GM23338 (cell line): ENCODE results near the gene PROZ. TPM values are rescaled to one million over a fixed set of nuclear protein-coding genes. Genes with fewer than 3 reads are reported as not detected.

Source experiments
- ATAC-seq: fragments of 200-7000 bp; cut with Tn5 transposase; 3 replicates; pipeline ENCODE4 v1.9.1; 2020
- DNase-seq: peaks from one replicate; pipeline ENCODE4 v3.0.0-alpha.2; 2015; ENCODE audit warnings: low spot score
- H2AFZ ChIP-seq: fragments of 200-600 bp; sonication (generic); 2 replicates; pipeline ENCODE4 v1.8.0; 2016; ENCODE audit warnings: antibody characterized with exemption, mild to moderate bottlenecking, moderate library complexity
- H3F3A ChIP-seq: fragments of 200-600 bp; sonication (generic); replicated peaks from 2 replicates; pipeline ENCODE4 v1.8.0; 2017; ENCODE audit warnings: antibody characterized with exemption, mixed run types, low read depth
- H3K27ac ChIP-seq: fragments of 200-600 bp; sonication (generic); 2 replicates; pipeline ENCODE4 v1.6.1; 2016; ENCODE audit warnings: low read depth
- H3K27me3 ChIP-seq: fragments of 200-600 bp; sonication (generic); 2 replicates; pipeline ENCODE4 v1.8.0; 2016; ENCODE audit warnings: mild to moderate bottlenecking, mixed run types, moderate library complexity; ENCODE audit not compliant: insufficient read depth
- H3K36me3 ChIP-seq: fragments of 200-600 bp; sonication (generic); 2 replicates; pipeline ENCODE4 v1.8.0; 2016; ENCODE audit warnings: mild to moderate bottlenecking; ENCODE audit not compliant: insufficient read depth
- H3K4me1 ChIP-seq: fragments of 200-600 bp; sonication (generic); 2 replicates; pipeline ENCODE4 v1.8.0; 2016; ENCODE audit warnings: mild to moderate bottlenecking, moderate library complexity; ENCODE audit not compliant: insufficient read depth
- H3K4me2 ChIP-seq: fragments of 200-600 bp; sonication (generic); 2 replicates; pipeline ENCODE4 v1.7.1; 2017; ENCODE audit warnings: mixed run types
- H3K4me3 ChIP-seq: fragments of 200-600 bp; sonication (generic); 2 replicates; pipeline ENCODE4 v1.6.1; 2016; ENCODE audit warnings: mixed run types
- H3K79me2 ChIP-seq: fragments of 200-600 bp; sonication (generic); replicated peaks from 2 replicates; pipeline ENCODE4 v1.8.0; 2017; ENCODE audit warnings: mild to moderate bottlenecking; ENCODE audit not compliant: insufficient read depth
- H3K9me2 ChIP-seq: fragments of 200-600 bp; sonication (generic); 2 replicates; pipeline ENCODE4 v1.8.0; 2017; ENCODE audit not compliant: insufficient read depth
- H4K20me1 ChIP-seq: fragments of 200-600 bp; sonication (generic); replicated peaks from 2 replicates; pipeline ENCODE4 v1.8.0; 2017; ENCODE audit warnings: mild to moderate bottlenecking; ENCODE audit not compliant: insufficient read depth
- H3K27ac Mint-ChIP-seq: 2 replicates; pipeline ENCODE4 v1.8.0; 2020; ENCODE audit warnings: inconsistent platforms, mild to moderate bottlenecking, moderate library complexity, mixed read lengths
- H3K27me3 Mint-ChIP-seq: 3 replicates; pipeline ENCODE4 v1.8.0; 2022; ENCODE audit warnings: low read depth, mild to moderate bottlenecking, moderate library complexity, mixed read lengths, inconsistent platforms; ENCODE audit not compliant: insufficient read depth, poor library complexity
- H3K36me3 Mint-ChIP-seq: 3 replicates; pipeline ENCODE4 v1.8.0; 2021; ENCODE audit warnings: low read depth, mild to moderate bottlenecking, inconsistent platforms, moderate library complexity, mixed read lengths
- H3K4me1 Mint-ChIP-seq: 3 replicates; pipeline ENCODE4 v1.8.0; 2020; ENCODE audit warnings: mild to moderate bottlenecking, inconsistent platforms, mixed read lengths
- H3K4me3 Mint-ChIP-seq: 3 replicates; pipeline ENCODE4 v1.8.0; 2021; ENCODE audit warnings: moderate library complexity, mild to moderate bottlenecking, inconsistent platforms, mixed read lengths
- H3K9me3 Mint-ChIP-seq: 3 replicates; pipeline ENCODE4 v1.8.0; 2020; ENCODE audit warnings: moderate library complexity, mild to moderate bottlenecking, inconsistent platforms, mixed read lengths
- EZH2 ChIP-seq: fragments of 200-600 bp; sonication (generic); IDR thresholded peaks from one replicate; pipeline ENCODE4 v1.8.0; 2017; ENCODE audit warnings: antibody characterized with exemption, mild to moderate bottlenecking, low read depth; ENCODE audit not compliant: unreplicated experiment
- EZH2phosphoT487 ChIP-seq: fragments of 200-600 bp; sonication (generic); IDR thresholded peaks from one replicate; pipeline ENCODE4 v1.8.1; 2018; ENCODE audit warnings: antibody characterized with exemption; ENCODE audit not compliant: unreplicated experiment
- NANOG ChIP-seq: IDR thresholded peaks from 2 replicates; pipeline ENCODE4 v1.6.1; 2016; ENCODE audit warnings: antibody characterized with exemption, borderline replicate concordance
- POLR2AphosphoS5 ChIP-seq: IDR thresholded peaks from 2 replicates; pipeline ENCODE4 v1.6.1; 2016; ENCODE audit warnings: antibody characterized with exemption, low read depth
- ZNF114 ChIP-seq: fragments of 250-450 bp; sonication (Bioruptor Pico); IDR thresholded peaks from 2 replicates; pipeline ENCODE4 v1.5.0; 2020; ENCODE audit warnings: mild to moderate bottlenecking, moderate library complexity
- ZNF331 ChIP-seq: fragments of 250-450 bp; sonication (Bioruptor Pico); IDR thresholded peaks from 2 replicates; pipeline ENCODE4 v1.5.0; 2020; ENCODE audit warnings: low read depth, mild to moderate bottlenecking, moderate library complexity
- ZNF462 ChIP-seq: fragments of 250-450 bp; sonication (Bioruptor Pico); IDR thresholded peaks from 2 replicates; pipeline ENCODE4 v1.5.0; 2020; ENCODE audit warnings: mild to moderate bottlenecking, moderate library complexity
- polyA plus RNA-seq: library from polyadenylated mRNA; unstranded; fragments of >200 nt; fragmentation: Nextera tagmentation; extraction: Ambion mirVana; gene quantifications from 2 replicates; pipeline ENCODE4 v1.2.1, GENCODE V29; 2016
- total RNA-seq: library from RNA; depleted of rRNA; stranded (reverse); fragments of >200 nt; shearing (Covaris generic); gene quantifications from 2 replicates; pipeline ENCODE4 v1.2.3, GENCODE V29; 2014

The PROZ gene
- total and polyA plus RNA-seq, 2 experiments from 2014 or later: 0.53 TPM; not detected in 1

- TF ChIP-seq ZNF331 (CRISPR knock-in tag): no peak
- no peak for TF ChIP-seq ZNF462 (CRISPR knock-in tag)
Measured at GRCh38 chr13:113170511-113170910, 12.1 kb downstream of the PROZ start (continued).

GRCh38 chr13:113171250-113172125 lies 13.0 kb downstream of the PROZ start:
- H3K27me3 ChIP-seq: no peaks in the 10 kb centered on the region
- no peaks in the 10 kb centered on the region for H3K9me2 ChIP-seq
- Mint-ChIP-seq H3K27me3 (peaks cover 6% of the 10 kb centered on the region), H3K36me3 (peaks cover 44% of the 10 kb centered on the region), H3K4me1 (peaks cover 2% of the 10 kb centered on the region; the same call in 2 of the 3 replicates), H3K9me3 (no peaks in the 10 kb centered on the region), H3K27ac (no peak overlapping the region), H3K4me3 (no peak overlapping the region)
- no peak overlapping the region for H3K27ac ChIP-seq
- no peak overlapping the region for H3K4me2 ChIP-seq
- H3K79me2 ChIP-seq: no peaks in the 10 kb centered on the region
- H3K36me3 ChIP-seq: no peaks in the 10 kb centered on the region
- H4K20me1 ChIP-seq: no peaks in the 10 kb centered on the region; the same call in 1 of the 2 replicates
- DNase-seq (no peak), ATAC-seq (no peak)
- no peaks in the 10 kb centered on the region for H3K4me1 ChIP-seq
- no peaks in the 10 kb centered on the region for H3F3A ChIP-seq
- H3K4me3 ChIP-seq: no peak overlapping the region
- no peak overlapping the region for H2AFZ ChIP-seq
- TF ChIP-seq NANOG (no peak), EZH2phosphoT487 (no peak), EZH2 (no peak), ZNF114 (CRISPR knock-in tag) (no peak), ZNF462 (CRISPR knock-in tag) (no peak), POLR2AphosphoS5 (no peak)
